HPDE6-E6E7 (cell line): ENCODE measurements around the gene DNM3.
A peak's percentile ranks its signal among the peaks of the same experiment; 100 is the strongest.
"Not testable (repeated sequence)": the region's sequence is repeated elsewhere in the genome, so short reads cannot be mapped to it uniquely, and the experiment has no call there.

ENCODE experiments used
- DNase-seq: peaks from one replicate; pipeline ENCODE4 v3.0.0; 2011; ENCODE audit warnings: missing footprints; ENCODE audit errors: extremely low spot score

DNM3 gene

DNA sequence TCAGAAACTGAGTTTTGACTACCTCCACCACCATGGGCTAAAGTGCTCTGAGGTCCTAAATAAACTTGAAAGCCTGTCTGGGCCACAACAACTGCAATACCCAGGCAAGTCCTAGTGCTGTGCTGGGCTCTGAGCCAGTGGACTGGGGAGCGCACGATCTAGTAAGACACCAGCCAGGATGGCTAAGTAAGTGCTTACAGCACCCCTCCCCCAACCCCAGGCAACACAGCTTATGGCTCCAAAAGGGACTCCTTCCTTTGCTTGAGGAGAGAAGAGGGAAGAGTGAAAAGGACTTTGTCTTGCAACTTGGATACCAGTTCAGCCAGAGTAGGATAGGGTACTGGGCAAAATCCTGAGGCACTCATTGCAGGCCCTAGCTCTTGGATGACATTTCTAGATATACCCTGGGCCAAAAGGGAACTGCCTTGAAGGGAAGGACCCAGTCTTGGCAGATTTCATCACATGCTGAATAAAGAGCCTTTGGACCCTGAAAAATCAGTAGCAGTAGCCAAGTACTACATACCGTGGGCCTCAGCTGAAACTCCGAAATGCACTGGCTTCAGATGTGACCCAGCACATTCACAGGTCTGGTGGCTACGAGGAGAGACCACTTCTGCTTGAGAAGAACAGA lies 580.8 kb downstream of the DNM3 start:
- DNase-seq, result no peak

DNA sequence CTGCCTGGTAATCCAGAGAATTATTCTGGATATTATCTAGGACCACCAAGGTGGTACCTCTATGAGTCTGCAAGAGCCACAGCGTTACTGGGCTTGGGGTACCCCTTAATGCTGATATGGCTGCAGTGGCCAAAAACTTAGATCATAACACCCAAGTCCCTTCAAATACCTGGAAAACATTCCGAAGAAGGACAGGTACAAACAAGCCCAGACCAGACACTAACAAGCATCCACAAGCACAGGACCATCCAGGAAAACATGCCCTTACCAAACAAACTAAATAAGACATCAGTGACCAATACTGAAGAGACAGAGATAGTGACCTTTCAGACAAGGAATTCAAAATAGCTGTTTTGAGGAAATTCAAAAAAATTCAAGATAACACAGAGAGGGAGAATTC lies 582.0 kb downstream of the DNM3 start:
- no peak for DNase-seq

DNA sequence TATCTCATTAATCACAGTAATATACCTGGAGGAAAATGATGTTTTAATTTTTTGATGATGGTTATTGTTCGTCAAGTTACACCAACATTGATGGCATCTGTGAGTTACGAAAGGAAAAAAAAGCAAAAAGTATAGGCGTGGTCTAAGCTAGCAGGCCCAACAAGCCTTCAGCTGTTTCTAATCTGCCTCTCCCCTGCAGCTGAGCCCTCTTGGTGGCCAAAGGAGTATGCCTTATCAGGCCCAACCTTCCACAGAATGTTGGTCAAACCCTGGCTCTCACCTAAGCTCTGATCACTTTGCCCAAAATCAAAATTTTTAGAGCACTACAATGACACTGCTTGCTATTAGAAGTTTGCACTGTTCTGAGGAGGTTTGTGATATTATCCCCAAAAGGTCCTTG lies 584.0 kb downstream of the DNM3 start:
- no peak for DNase-seq

DNA sequence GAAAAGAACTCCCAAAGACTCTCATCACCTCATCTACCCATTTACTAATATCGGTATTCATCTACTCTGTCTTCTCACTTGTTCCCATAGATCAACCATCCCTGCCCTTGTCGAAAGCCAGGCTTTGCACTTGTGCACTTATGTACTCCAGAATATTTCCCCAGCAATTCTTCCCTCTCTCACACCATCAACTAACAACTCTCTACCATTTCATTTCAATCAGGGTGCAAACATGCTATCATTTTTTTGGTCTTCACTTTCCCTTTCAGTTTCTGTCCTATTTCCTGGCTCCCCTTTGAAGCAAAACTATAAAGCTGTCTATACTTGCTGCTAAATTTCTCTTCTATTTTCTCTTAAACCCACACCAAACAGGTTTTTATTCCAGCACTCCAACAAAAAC lies 585.9 kb downstream of the DNM3 start:
- DNase-seq, result no peak

DNA sequence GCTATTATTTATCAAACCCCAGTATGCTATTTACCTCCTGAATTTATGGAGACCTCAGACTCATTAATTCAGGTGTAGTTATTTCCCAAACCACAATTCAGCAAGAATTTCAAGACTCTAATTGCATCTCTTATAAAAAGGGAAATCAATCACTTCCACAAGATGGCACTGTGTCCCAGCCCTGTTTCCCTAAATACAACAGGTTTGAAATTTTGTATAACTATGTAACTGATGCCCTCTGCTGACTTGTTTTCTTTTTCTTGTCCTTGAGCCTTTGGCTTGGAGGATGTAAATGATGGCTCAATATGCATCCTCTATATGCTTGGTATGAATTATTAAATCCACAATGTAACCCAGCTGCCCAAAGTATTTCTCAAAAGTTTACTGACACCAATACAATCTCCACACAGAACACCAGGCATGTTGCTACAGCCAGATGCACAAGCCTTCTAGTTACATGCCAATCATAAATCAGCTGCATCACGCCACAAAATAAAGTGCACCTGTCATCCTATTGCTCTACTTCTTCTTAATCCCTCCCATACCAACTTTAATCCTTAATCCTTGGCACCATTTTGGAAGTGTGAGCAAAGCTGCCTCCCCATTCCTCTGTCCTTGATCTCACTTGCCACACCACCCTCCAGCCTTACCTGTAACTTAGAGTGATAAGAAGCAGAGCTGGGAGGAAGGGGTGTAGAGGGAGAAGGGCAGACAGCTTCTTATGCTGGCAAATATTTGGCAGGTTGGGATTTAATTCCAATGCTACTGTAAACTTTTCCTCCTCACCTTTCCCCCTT lies 588.2 kb downstream of the DNM3 start:
- DNase-seq, result peak; percentile 48

DNA sequence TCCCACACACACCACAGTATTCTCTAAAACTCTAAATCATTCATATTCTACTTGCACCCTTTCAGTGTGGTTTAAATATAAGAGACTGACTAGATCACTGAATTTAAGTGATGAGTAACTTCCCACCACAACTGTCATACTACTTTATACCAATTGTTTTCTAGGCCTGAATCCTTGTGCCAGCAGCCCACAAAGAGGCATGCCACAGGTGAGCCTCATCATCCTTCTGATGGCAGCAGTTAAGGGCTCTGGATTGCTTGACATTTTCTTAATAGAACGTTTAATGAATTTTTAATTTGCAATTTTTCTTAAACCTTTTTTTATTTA lies 588.8 kb downstream of the DNM3 start:
- DNase-seq, result no peak

DNA sequence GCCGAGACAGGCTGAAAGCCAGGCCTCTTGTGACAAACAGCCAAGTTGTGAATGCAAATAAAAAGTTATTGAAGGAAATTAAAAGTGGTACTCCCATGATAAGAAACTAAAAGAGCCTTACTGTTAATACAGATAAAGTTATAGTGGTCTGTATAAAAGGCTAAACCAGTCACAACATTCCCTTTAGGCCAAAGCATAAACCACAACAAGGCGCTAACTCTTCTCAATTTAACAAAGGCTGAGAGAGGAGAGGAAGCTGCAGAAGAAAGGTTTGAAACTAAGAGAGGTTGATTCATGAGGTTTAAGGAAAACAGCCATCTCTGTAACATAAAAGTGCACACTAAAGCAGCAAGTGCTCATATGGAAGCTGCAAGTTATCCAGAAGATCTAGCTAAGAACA lies 589.9 kb downstream of the DNM3 start:
- DNase-seq, result no peak

DNA sequence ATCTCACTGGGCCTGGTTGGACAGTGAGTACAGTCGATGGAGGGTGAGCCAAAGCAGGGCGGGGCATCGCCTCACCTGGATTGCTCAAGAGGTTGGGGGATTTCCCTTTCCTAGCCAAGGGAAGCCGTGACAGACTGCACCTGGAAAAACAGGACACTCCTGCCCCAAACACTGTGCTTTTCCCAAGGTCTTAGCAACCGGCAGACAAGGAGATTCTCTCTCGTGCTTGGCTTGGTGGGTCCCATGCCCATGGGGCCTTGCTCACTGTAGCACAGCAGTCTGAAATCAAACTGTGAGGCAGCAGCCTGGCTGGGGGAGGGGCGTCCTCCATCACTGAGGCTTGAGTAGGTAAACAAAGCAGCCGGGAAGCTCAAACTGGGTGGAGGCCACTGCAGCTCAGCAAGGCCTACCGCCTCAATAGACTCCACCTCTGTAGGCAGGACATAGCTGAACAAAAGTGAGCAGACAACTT lies 590.5 kb downstream of the DNM3 start:
- peak; percentile 37 for DNase-seq

DNA sequence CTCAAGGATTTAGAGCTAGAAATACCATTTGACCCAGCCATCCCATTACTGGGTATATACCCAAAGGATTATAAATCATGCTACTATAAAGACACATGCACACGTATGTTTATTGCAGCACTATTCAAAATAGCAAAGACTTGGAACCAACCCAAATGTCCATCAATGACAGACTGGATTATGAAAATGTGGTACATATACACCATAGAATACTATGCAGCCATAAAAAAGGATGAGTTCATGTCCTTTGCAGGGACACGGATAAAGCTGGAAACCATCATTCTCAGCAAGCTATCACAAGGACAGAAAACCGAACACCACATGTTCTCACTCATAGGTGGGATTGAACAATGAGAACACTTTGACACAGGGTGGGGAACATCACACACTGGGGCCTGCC lies 595.9 kb downstream of the DNM3 start:
- DNase-seq, result not testable (repeated sequence)

DNA sequence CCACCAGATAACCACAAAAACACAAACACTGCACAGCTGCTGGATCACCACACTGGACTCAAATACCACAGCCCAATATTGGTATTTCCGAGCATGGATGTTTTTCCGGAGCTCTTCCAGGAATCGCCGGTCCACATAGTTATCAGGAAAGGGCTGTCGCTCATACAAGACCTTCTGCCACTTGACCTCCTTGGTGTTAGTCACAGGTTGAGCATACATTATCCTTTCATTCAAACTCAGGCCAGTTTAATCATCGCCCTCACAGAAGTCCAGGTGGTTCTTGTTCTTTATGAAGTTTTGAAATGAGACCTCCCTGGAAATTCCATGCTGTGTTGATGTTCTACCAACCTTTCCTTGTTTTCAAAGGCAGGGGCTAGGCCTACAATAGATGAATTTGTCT lies 601.1 kb downstream of the DNM3 start:
- DNase-seq, result no peak

DNA sequence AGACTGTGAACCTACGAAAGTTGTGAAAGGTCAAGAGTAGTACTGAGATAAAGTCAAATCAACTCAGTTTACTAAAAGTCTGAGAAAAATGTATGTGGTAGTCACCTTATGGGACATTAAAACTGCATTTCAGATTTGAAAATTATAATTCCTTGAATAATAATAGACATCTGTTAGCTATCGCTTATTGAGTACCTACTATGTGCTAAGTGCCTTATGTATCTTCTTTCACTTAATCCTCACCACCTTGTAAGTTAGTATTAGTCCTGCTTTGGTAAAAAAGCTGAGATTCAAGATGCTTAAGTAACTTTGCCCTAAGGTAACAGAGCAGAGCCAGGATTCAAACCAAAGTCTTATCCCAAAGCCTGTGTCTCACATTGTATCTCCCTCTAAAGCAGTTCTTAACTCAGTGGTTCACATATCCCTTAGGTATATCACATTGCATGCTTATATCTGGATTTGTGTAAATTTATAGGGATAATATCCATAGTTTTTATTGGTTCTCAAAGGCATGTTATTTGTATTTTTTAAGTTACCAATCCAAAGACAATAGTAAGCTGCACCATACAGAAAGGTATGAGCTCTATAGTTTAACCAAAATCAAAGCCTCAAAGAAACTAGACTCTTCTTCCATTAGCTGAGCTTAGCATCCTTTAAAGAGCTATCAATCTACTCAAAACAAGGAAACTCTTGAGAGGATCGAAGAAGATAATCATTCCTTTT lies 601.7 kb downstream of the DNM3 start:
- DNase-seq, result no peak

DNA sequence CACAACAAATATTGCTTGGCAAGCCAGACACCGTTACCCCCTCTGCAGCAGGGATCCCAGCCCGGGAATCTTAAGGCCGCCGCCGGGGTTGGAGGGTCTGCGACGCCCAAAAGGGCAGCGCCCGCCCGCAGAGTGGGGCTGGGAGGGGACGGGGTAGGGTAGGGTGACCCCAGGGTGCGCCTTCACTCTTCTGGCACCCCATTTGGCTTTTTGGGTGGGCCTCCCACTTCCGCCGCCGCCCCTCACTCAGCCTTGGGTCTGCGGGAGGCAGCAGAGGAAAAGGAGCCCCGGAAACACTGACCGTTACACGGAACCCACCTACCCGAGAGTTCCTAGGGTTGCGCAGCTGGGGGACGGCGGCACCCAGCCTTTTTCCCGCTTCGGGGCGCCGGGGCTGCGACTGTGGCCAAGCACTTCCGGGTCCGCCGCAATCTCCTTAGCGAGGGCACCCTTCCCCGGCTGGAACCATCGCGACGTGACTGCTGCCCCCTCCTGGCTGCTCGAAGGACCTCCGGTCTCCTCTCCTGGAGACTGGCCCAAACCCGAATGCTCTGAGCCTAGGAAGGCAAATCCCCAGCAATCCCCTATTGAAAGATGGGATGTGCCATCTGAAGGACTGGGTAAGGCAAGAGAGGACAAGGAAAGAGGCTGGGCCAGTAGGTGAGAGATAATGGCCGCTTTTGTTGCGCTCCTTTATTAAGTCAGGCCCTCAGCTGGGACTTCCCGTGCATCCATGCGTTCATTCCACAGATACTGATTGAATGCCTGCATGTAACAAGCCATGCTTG lies 602.6 kb downstream of the DNM3 start, which contains the start of gene PIGC:
Gene PIGC (minus strand): TSS at position 404 of the 788 bp plus-strand sequence. CDS start 1,447 bp downstream, outside the sequence.
- peak; percentile 91 for DNase-seq

DNA sequence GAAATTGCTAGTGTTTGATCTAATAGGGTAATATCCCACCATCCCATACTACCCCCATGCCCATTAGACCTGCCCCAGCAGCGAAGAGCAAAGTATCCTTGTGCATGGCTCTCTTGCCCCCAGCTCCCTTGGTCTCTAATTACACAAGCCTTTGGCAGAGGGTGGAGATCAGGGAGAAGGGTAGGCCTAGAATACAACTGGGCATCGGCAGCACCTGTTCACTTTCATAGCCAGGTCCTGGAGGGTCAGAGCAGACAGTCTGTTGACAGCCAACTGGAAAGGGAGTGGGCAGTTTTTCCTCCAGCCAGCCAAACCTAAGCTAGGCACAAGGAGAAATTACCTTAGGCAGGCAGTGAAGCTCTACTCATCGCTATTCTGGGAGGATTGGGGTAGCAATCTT lies 605.2 kb downstream of the DNM3 start:
- DNase-seq, result no peak

DNA sequence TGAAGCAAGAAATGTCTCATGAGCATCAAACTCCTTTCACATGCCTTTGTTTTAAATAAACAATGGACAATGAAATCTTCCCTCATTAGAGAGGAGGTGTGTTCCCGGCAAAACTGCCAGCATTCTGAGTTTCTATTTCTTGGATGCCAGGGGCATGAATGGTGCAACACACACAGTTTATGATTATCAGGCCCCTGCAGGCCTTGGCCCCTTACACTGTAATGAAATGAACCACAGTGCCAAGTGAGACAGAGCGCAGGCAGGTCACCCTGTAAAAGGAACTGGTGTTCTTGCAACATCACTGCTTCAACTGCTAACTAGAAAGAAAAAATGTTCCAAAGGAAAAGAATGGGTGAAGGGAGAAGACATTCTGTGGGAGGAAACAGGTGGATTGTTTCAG lies 606.3 kb downstream of the DNM3 start:
- no peak for DNase-seq

DNA sequence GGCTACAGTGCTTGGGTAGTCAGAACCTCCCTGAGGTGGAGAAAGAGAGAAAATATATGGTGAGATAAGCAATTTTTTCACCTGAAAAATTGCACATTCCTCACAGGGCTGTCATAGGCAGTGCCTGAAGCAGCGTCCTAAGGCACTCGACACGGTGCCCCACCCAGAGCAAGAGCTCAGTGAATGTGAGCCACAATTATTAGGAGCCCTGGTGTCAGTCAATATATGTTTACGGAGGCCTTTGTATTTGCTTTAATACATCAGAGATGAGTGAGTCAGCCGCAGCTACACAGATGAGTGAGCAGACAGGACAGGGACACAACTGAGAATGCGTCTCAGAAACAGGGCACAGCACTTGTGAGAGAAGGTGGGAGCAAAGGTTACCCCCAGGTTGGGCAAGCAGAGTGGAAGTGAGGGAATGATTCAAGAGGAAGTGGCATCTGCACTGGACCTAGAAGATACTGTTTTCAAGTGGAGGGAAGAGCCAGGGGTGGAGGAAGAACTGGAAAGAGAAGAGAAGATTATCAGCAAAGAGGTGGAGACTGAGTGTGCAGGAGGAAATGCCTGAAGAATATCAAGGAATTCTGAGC lies 607.8 kb downstream of the DNM3 start:
- no peak for DNase-seq

DNA sequence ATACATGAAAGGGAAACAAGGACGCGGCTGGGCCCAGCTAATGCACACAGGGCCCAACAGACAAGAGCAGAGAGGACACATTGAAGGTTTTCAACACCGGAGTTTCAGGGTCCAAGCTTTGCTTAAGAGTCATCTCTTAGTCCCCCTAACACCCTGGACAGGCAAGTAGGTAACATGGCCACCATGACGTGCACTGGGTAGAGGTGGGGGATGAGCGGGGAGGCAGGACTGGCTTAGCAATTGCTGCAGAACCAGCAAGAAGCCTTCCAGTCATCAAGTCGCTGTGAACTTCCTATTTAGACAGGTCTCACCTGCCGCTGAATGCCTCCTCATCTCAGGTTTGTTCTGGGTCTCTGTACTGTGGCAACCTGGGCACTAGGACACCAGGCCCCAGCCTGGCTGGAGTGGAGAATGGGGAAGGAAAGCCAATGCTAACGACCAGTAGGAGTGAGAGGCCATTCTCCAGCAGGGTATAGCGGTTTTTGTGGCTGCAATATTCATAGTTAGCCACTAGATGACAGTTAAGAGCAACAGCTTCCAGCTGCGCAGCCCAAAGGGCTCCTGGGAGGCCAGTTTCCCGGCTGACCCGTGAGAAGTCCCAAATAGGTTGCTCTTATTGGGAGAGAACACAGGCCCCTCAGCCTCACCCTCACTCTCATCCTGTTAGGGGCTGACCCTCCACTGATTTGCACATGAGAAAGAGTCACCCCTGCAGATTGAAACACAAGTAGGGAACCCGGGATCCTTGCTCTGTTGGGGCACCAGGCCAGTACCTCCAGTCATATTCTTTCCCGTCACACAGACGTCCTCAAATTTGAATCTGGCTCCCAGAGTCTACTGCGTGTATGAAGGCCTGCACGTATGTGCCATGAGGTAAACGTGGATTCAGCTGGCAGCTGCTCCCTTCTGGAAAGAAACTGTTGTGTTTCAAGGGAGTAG lies 608.6 kb downstream of the DNM3 start:
- DNase-seq, result peak; percentile 52

DNA sequence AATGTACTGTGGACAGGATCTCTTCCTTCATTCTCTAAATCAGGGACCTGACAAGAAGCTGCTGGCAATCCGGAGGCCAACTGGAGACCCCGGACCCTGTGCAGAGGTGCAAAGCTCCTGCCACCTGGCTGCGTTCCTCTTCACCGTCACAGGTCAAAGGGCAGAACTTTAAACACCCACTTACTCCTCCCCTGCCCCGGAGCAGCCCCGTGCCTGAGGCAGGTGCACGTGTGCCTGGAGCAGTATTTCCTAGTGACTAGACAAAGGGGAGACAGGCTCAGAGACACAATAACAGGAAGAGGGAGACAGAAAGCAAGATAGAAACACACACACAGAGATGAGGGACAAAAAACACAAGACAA lies 609.2 kb downstream of the DNM3 start:
- no peak for DNase-seq

DNA sequence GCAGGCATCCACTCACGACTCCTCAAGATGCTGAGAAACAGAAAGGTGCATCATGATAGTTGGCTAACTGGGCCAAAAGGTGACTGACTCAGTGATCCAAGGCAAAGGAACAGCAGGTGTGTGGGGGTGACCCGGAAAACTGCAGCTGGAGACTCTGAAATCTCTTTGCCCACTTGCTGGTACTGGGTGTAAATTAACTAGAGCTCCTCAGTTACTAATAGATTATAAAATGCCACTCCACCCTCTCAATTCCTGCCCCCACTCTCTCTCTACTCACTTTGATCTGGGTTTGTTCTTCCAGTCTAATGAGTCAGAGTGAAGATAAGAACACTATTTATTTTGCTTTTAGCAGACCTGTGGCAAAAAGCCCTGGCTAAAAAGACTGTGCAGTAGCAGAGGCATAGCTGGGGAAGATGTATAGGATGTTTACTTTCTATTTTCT lies 609.7 kb downstream of the DNM3 start:
- no peak for DNase-seq

DNA sequence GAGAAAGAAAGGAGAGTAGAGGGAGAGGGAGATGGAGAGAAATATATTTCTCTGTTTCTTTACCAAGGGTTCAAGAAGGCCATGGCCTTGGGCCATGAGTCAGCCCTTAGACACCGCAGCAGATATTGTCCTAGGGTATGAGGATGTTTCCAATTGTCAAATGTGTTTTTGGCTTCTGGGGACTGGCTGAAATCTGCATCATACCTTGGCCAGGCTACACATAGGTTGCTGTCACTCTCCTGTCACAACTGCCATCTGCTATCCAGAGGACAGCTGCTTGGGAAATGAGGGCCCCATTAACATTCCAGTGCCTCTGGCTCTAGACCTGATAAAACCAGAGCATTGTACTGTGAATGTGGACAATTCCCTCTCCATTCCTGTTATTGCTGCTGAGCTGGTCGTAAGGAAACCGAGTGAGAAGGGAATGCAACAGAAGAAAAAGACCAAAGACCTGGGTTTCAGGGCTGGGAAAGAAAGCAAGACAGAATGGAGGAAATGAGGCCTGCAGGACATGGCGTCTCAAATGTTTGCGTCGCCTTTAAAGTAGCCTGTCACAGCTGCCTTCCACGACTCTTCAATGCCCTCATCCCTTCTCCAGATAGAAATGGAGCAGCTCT lies 611.3 kb downstream of the DNM3 start:
- DNase-seq, result no peak

DNA sequence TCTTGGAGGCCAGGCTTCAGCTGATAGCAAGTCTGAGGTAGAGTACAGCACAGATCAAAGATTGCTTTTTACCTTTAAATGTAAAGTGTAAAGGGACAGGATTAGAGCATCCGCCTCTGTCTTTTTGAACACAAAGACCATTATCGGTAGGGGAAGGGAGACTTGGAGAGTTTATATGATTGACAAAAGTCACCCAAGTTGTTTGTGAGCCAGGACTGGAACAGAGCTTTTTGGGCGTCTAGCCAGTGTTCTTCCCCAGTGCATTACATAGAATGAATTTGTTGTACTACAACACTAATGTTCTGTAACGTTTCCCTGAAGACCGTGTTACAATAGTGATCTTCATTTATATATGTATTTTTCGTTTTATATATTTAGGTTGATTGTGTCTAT lies 611.9 kb downstream of the DNM3 start:
- no peak for DNase-seq
